Neural cell (in vitro differentiated cells): ENCODE results near the gene TIGD7. TPM values are rescaled to one million over a fixed set of nuclear protein-coding genes. Genes with fewer than 3 reads are reported as not detected.
"Not testable (repeated sequence)": the region's sequence is repeated elsewhere in the genome, so short reads cannot be mapped to it uniquely, and the experiment has no call there.

Experiments
- H2AFZ ChIP-seq: fragments of 200-600, 300-800 bp; sonication (generic), shearing (Covaris generic); 2 replicates; pipeline ENCODE4 v1.6.0; 2014; ENCODE audit warnings: low read depth, mild to moderate bottlenecking, antibody characterized with exemption, low read length, moderate library complexity
- H3F3A ChIP-seq: fragments of 200-600 bp; shearing (Covaris generic); 2 replicates; pipeline ENCODE4 v1.6.1; 2016; ENCODE audit warnings: mild to moderate bottlenecking, moderate library complexity, mixed read lengths, antibody characterized with exemption, low read length; ENCODE audit not compliant: insufficient read depth, poor library complexity, severe bottlenecking
- H3K27ac ChIP-seq: fragments of 200-600, 300-800 bp; sonication (generic), shearing (Covaris generic); 2 replicates; pipeline ENCODE4 v1.5.1; 2014; ENCODE audit warnings: mild to moderate bottlenecking, low read length, moderate library complexity
- H3K27me3 ChIP-seq: fragments of 300-800, 200-600 bp; sonication (generic), shearing (Covaris generic); 2 replicates; pipeline ENCODE4 v1.6.0; 2014; ENCODE audit warnings: mild to moderate bottlenecking, low read depth, low read length, moderate library complexity; ENCODE audit not compliant: insufficient read depth
- H3K36me3 ChIP-seq: fragments of 300-800, 200-600 bp; sonication (generic), shearing (Covaris generic); 2 replicates; pipeline ENCODE4 v1.5.1; 2014; ENCODE audit warnings: mild to moderate bottlenecking, antibody characterized with exemption, low read length, moderate library complexity; ENCODE audit not compliant: insufficient read depth
- H3K4me2 ChIP-seq: fragments of 300-800, 200-600 bp; sonication (generic), shearing (Covaris generic); 2 replicates; pipeline ENCODE4 v1.6.0; 2014; ENCODE audit warnings: mild to moderate bottlenecking, low read length
- H3K4me3 ChIP-seq: fragments of 300-800, 200-600 bp; sonication (generic), shearing (Covaris generic); 2 replicates; pipeline ENCODE4 v1.5.1; 2014; ENCODE audit warnings: mild to moderate bottlenecking, low read length, moderate library complexity
- H3K79me2 ChIP-seq: fragments of 200-600 bp; shearing (Covaris generic); replicated peaks from 2 replicates; pipeline ENCODE4 v1.6.0; 2014; ENCODE audit warnings: mild to moderate bottlenecking, low read length, moderate library complexity; ENCODE audit not compliant: insufficient read depth
- H3K9ac ChIP-seq: fragments of 300-800, 200-600 bp; sonication (generic), shearing (Covaris generic); 2 replicates; pipeline ENCODE4 v1.6.1; 2016; ENCODE audit warnings: mild to moderate bottlenecking, low read length, mixed read lengths
- H3K9me2 ChIP-seq: fragments of 200-600 bp; shearing (Covaris generic); 2 replicates; pipeline ENCODE4 v1.6.1; 2016; ENCODE audit warnings: mild to moderate bottlenecking, low read length, mixed read lengths; ENCODE audit not compliant: insufficient read depth
- H3K9me3 ChIP-seq: fragments of 200-600, 300-800 bp; sonication (generic), shearing (Covaris generic); 2 replicates; pipeline ENCODE4 v1.6.1; 2016; ENCODE audit warnings: mild to moderate bottlenecking, mixed run types, low read length, moderate library complexity, mixed read lengths
- H4K20me1 ChIP-seq: fragments of 200-600 bp; shearing (Covaris generic); 2 replicates; pipeline ENCODE4 v1.6.1; 2016; ENCODE audit warnings: mild to moderate bottlenecking, mixed run types; ENCODE audit not compliant: insufficient read depth
- CTCF ChIP-seq: fragments of 450-650 bp; IDR thresholded peaks from 2 replicates; pipeline ENCODE4 v1.5.1; 2014; ENCODE audit warnings: antibody characterized with exemption, mild to moderate bottlenecking, moderate library complexity; ENCODE audit not compliant: poor library complexity, severe bottlenecking
- EP300 ChIP-seq: fragments of 450-650 bp; conservative IDR thresholded peaks from 2 replicates; pipeline ENCODE4 v1.6.1; 2014; ENCODE audit warnings: antibody characterized with exemption, mild to moderate bottlenecking, moderate library complexity; ENCODE audit not compliant: poor library complexity, severe bottlenecking
- EZH2 ChIP-seq: fragments of 200-600, 300-800 bp; shearing (Covaris generic), sonication (generic); IDR thresholded peaks from 2 replicates; pipeline ENCODE4 v1.6.1; 2014; ENCODE audit warnings: antibody characterized with exemption, low read length, borderline replicate concordance, mild to moderate bottlenecking; ENCODE audit not compliant: insufficient read depth, poor library complexity, severe bottlenecking
- MXI1 ChIP-seq: fragments of 450-650 bp; conservative IDR thresholded peaks from 2 replicates; pipeline ENCODE4 v1.6.1; 2014; ENCODE audit warnings: antibody characterized with exemption, mild to moderate bottlenecking; ENCODE audit not compliant: poor library complexity, severe bottlenecking
- POLR2AphosphoS5 ChIP-seq: IDR thresholded peaks from 2 replicates; pipeline ENCODE4 v1.6.1; 2012
- RAD21 ChIP-seq: fragments of 450-650 bp; conservative IDR thresholded peaks from 2 replicates; pipeline ENCODE4 v1.6.1; 2014; ENCODE audit warnings: antibody characterized with exemption, mild to moderate bottlenecking, moderate library complexity
- REST ChIP-seq: IDR thresholded peaks from 2 replicates; pipeline ENCODE4 v1.6.1; 2012; ENCODE audit warnings: borderline replicate concordance
- SMC3 ChIP-seq: fragments of 450-650 bp; conservative IDR thresholded peaks from 2 replicates; pipeline ENCODE4 v1.6.1; 2014; ENCODE audit warnings: antibody characterized with exemption, mild to moderate bottlenecking, moderate library complexity; ENCODE audit not compliant: poor library complexity
- TAF1 ChIP-seq: IDR thresholded peaks from 2 replicates; pipeline ENCODE4 v1.6.1; 2012; ENCODE audit warnings: low read depth
- polyA plus RNA-seq: library from polyadenylated mRNA; depleted of rRNA; stranded (reverse); fragments of >200 nt; gene quantifications from 2 replicates; pipeline ENCODE4 v1.2.3, GENCODE V29; 2014

Gene TIGD7
- polyA plus RNA-seq, 1 donor from 2014 or later, result 25.2 TPM

- no peaks in the 10 kb centered on the region for H3F3A ChIP-seq
- no peak overlapping the region for H3K4me2 ChIP-seq
- no peaks in the 10 kb centered on the region for H3K27me3 ChIP-seq
- TF ChIP-seq RAD21, result no peak
- TF ChIP-seq EZH2, result no peak
- no peaks in the 10 kb centered on the region for H4K20me1 ChIP-seq
- H3K27ac ChIP-seq, result no peak overlapping the region
- H3K79me2 ChIP-seq, result no peaks in the 10 kb centered on the region
- no peaks in the 10 kb centered on the region for H3K36me3 ChIP-seq
- no peaks in the 10 kb centered on the region for H3K9me3 ChIP-seq
- no peak overlapping the region for H2AFZ ChIP-seq
- no peaks in the 10 kb centered on the region for H3K9me2 ChIP-seq
- H3K9ac ChIP-seq, result no peak overlapping the region
- no peak overlapping the region for H3K4me3 ChIP-seq
These were observed 30.3 kb downstream of the TIGD7 start for GRCh38 chr16:3274947-3275346.

GRCh38 chr16:3274490-3274889 is 30.7 kb downstream of the TIGD7 start:
- no peaks in the 10 kb centered on the region for H3K9me3 ChIP-seq
- H3K27me3 ChIP-seq, result no peaks in the 10 kb centered on the region
- H3K79me2 ChIP-seq, result no peaks in the 10 kb centered on the region
- H2AFZ ChIP-seq, result no peak overlapping the region
- H3K4me2 ChIP-seq, result no peak overlapping the region
- TF ChIP-seq EZH2, result no peak
- TF ChIP-seq RAD21, result no peak
- no peak for TF ChIP-seq SMC3
- TF ChIP-seq TAF1, result no peak
- no peak for TF ChIP-seq REST
- no peak for TF ChIP-seq CTCF
- no peak for TF ChIP-seq EP300
- TF ChIP-seq MXI1, result no peak
- no peak for TF ChIP-seq POLR2AphosphoS5
- no peak overlapping the region for H3K4me3 ChIP-seq
- no peak overlapping the region for H3K27ac ChIP-seq
- H4K20me1 ChIP-seq, result no peaks in the 10 kb centered on the region
- H3K9ac ChIP-seq, result no peak overlapping the region
- H3K9me2 ChIP-seq, result no peaks in the 10 kb centered on the region
- H3K36me3 ChIP-seq, result no peaks in the 10 kb centered on the region
- H3F3A ChIP-seq, result no peaks in the 10 kb centered on the region

GRCh38 chr16:3271281-3271680 is 33.9 kb downstream of the TIGD7 start:
- H3K4me2 ChIP-seq, H3K9me3 ChIP-seq, H3F3A ChIP-seq, H3K4me3 ChIP-seq, H3K9ac ChIP-seq, H3K79me2 ChIP-seq, H3K27ac ChIP-seq, H4K20me1 ChIP-seq, H3K9me2 ChIP-seq, H2AFZ ChIP-seq, H3K36me3 ChIP-seq, H3K27me3 ChIP-seq: not testable (repeated sequence)

- H3K4me3 ChIP-seq, H3F3A ChIP-seq, H3K9ac ChIP-seq, H2AFZ ChIP-seq, H3K27me3 ChIP-seq, H3K9me3 ChIP-seq, H3K4me2 ChIP-seq, H3K79me2 ChIP-seq, H3K27ac ChIP-seq, H3K9me2 ChIP-seq, H4K20me1 ChIP-seq, H3K36me3 ChIP-seq: not testable (repeated sequence)
These were observed 34.5 kb downstream of the TIGD7 start for GRCh38 chr16:3270718-3271117.
